ENCODE data around the gene PITPNB.

DNA sequence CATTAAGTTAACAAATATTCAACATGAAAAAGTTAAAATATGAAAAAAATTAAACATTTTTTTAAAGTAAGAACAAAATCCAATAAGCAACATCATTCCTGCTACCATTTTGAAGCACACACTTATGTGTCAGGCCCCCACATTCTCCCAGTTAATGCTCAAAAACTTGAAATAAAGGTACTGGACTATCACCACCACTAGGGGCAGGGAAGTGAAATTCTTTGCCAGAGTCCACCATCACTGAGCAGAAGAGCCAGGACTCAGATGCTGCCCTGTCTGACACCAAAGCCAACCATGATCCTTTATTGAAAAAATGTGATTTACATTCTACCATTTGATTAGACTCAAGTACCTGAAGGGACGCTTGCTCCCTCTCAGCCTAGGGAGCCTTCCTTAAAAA lies 39.1 kb downstream of the PITPNB start:
- TF ChIP-seq CTCF (IDR thresholded peaks at IDR 0.05 in 4 of 5, conservative IDR thresholded peaks at IDR 0.05 in 1 of 5) (peak in 4 of 5 experiments; percentile 8 to 59 (median 40)), POLR2A (IDR thresholded peaks at IDR 0.05) (no peak)

Data from gastrocnemius medialis (tissue), 4 donors.